Thyroid gland (tissue), 4 donors: ENCODE results near the gene SDC4. TPM values are rescaled to one million over a fixed set of nuclear protein-coding genes. Genes with fewer than 3 reads are reported as not detected.
"Not testable (repeated sequence)": the region's sequence is repeated elsewhere in the genome, so short reads cannot be mapped to it uniquely, and the experiment has no call there.

ENCODE experiments used
- DNase-seq, 2 donors: peaks; one replicate each; pipeline ENCODE4 v3.0.0-alpha.2; 2019
- H3K27ac ChIP-seq, 3 donors: fragments of 200-600 bp; sonication (generic); 1 replicate in 2 of 3; 2 replicates in 1 of 3; pipeline ENCODE4 v1.5.1; 2016 to 2019; ENCODE audit warnings: mild to moderate bottlenecking in 1 of 3, moderate library complexity in 1 of 3
- H3K27me3 ChIP-seq: fragments of 200-600 bp; sonication (generic); one replicate; pipeline ENCODE4 v1.5.1; 2019
- H3K36me3 ChIP-seq, 2 donors: fragments of 200-600 bp; sonication (generic); one replicate each; pipeline ENCODE4 v1.5.1; 2016 to 2019
- H3K4me1 ChIP-seq, 2 donors: fragments of 200-600 bp; sonication (generic); one replicate each; pipeline ENCODE4 v1.5.1; 2017 to 2019
- H3K4me3 ChIP-seq, 3 donors: fragments of 200-600 bp; sonication (generic); replicated peaks in 1 of 3; 1 replicate in 2 of 3; 2 replicates in 1 of 3; pipeline ENCODE4 v1.5.1; 2016; ENCODE audit warnings: mild to moderate bottlenecking in 1 of 3
- H3K9me3 ChIP-seq: fragments of 200-600 bp; sonication (generic); one replicate; pipeline ENCODE4 v1.5.1; 2017
- CTCF ChIP-seq, 6 experiments: fragments of 200-600 bp in 3 of 6; fragments of 450-650 bp in 3 of 6; sonication (generic) in 3 of 6; IDR thresholded peaks; one replicate each; pipeline ENCODE4 v1.5.1; 2016 to 2019; ENCODE audit warnings: antibody characterized with exemption in 6 of 6, mild to moderate bottlenecking in 2 of 6, inconsistent platforms in 1 of 6, moderate library complexity in 1 of 6
- POLR2A ChIP-seq, 2 donors: fragments of 450-650 bp; IDR thresholded peaks; one replicate each; pipeline ENCODE4 v1.6.1; 2017; ENCODE audit warnings: antibody characterized with exemption in 2 of 2, mild to moderate bottlenecking in 2 of 2, moderate library complexity in 1 of 2
- WGBS, 2 donors: methylation state at CpG; one replicate each; pipeline ENCODE4 v1.1.5; 2017; 5-methylcytosine and 5-hydroxymethylcytosine counted together
- intact Hi-C: fragments of 100-400 bp; cut with DNase I; formaldehyde crosslinking; loops from one replicate; pipeline ENCODE4 v1.15.1; 2023
- total RNA-seq, 4 donors: library from RNA; depleted of rRNA; stranded (reverse); fragments of >200 nt; gene quantifications; one replicate each; pipeline ENCODE4 v1.2.3, GENCODE V29; 2016

Gene SDC4
- total RNA-seq, 4 donors from 2014 or later: 35.5 to 101 (median 63.3) TPM

GRCh38 chr20:45355209-45356084 is 7.2 kb upstream of the SDC4 start:
- Histone ChIP-seq H3K4me1 (peaks cover 13 to 33% of the 10 kb centered on the region in 2 donors), H3K4me3 (no peak overlapping the region), H3K36me3 (no peaks in the 10 kb centered on the region), H3K27me3 (no peaks in the 10 kb centered on the region), H3K9me3 (no peaks in the 10 kb centered on the region), H3K27ac (no peak overlapping the region)
- TF ChIP-seq POLR2A (IDR thresholded peaks at IDR 0.05) (no peak), CTCF (IDR thresholded peaks at IDR 0.05) (no peak)
- 43 to 79% methylated on average over 5 of the region's 5 CpGs for WGBS, 2 donors
- intact Hi-C loops: no loop called here
- no peak for DNase-seq

- DNase-seq: no peak
- 78 to 79% methylated on average over 9 of the region's 9 CpGs for WGBS, 2 donors
- Histone ChIP-seq H3K27ac (no peak overlapping the region), H3K27me3 (no peaks in the 10 kb centered on the region), H3K9me3 (no peaks in the 10 kb centered on the region), H3K4me1 (peaks cover 13 to 28% of the 10 kb centered on the region in 2 donors), H3K4me3 (no peak overlapping the region), H3K36me3 (no peaks in the 10 kb centered on the region)
- intact Hi-C loops: no loop called here
- TF ChIP-seq CTCF (IDR thresholded peaks at IDR 0.05) (no peak), POLR2A (IDR thresholded peaks at IDR 0.05) (no peak)
These were observed 6.4 kb upstream of the SDC4 start for GRCh38 chr20:45354423-45355208.

GRCh38 chr20:45353746-45354145 is 5.5 kb upstream of the SDC4 start:
- DNase-seq: no peak
- no peak for TF ChIP-seq POLR2A (IDR thresholded peaks at IDR 0.05)
- TF ChIP-seq CTCF (IDR thresholded peaks at IDR 0.05): no peak
- no peak overlapping the region for H3K27ac ChIP-seq
- H3K4me1 ChIP-seq: peaks cover 12 to 23% of the 10 kb centered on the region in 2 donors
- H3K9me3 ChIP-seq: no peaks in the 10 kb centered on the region
- no peak overlapping the region for H3K4me3 ChIP-seq
- H3K36me3 ChIP-seq: no peaks in the 10 kb centered on the region
- no peaks in the 10 kb centered on the region for H3K27me3 ChIP-seq
- intact Hi-C loops: no loop called here
- WGBS, 2 donors: 68 to 89% methylated on average over 1 of the region's 1 CpG

- WGBS, 2 donors: 89 to 94% methylated on average over 3 of the region's 3 CpGs
- H3K4me1 ChIP-seq: peaks cover 3 to 17% of the 10 kb centered on the region in 2 donors
- no peak overlapping the region for H3K4me3 ChIP-seq
- H3K9me3 ChIP-seq: no peaks in the 10 kb centered on the region
- no peak overlapping the region for H3K27ac ChIP-seq
- H3K36me3 ChIP-seq: no peaks in the 10 kb centered on the region
- H3K27me3 ChIP-seq: no peaks in the 10 kb centered on the region
- TF ChIP-seq CTCF (IDR thresholded peaks at IDR 0.05) (no peak), POLR2A (IDR thresholded peaks at IDR 0.05) (no peak)
- DNase-seq: no peak
- intact Hi-C loops: no loop called here
These were observed 4.5 kb upstream of the SDC4 start for GRCh38 chr20:45352729-45353128.

GRCh38 chr20:45350795-45351194 is 2.6 kb upstream of the SDC4 start:
- H3K36me3 ChIP-seq, H3K9me3 ChIP-seq, DNase-seq, H3K27me3 ChIP-seq, intact Hi-C loops, H3K4me3 ChIP-seq, H3K27ac ChIP-seq: not testable (repeated sequence)
- H3K4me1 ChIP-seq: peaks cover 15 to 26% of the 10 kb centered on the region in 2 donors
- WGBS, 2 donors: 94% methylated on average over 10 of the region's 10 CpGs
